A673 (cell line): ENCODE measurements around the gene NPB. TPM values are rescaled to one million over a fixed set of nuclear protein-coding genes. Genes with fewer than 3 reads are reported as not detected.

Experiments
- BruUV-seq: library from RNA; stranded (reverse); fragments of 400-500 nt; replicated peaks from 2 replicates; lab custom pipeline; 2021; lab: Mats Ljungman, UMichigan
- CTCF ChIA-PET: fragments of 300-600 bp; sonication (Branson Sonifier 250); formaldehyde crosslinking; loops from one replicate; lab custom pipeline; 2022; ENCODE audit warnings: antibody characterized with exemption; lab: Charles Lee
- POLR2A ChIA-PET: fragments of 300-600 bp; sonication (Branson Sonifier 250); formaldehyde crosslinking; loops from one replicate; lab custom pipeline; 2022; ENCODE audit warnings: antibody characterized with exemption; ENCODE audit not compliant: low non-redundant PET; lab: Charles Lee
- DNase-seq: peaks from one replicate; pipeline ENCODE4 v3.0.0-alpha.2; 2015; ENCODE audit warnings: low spot score
- H3K27ac ChIP-seq: fragments of 200-600 bp; sonication (generic); 2 replicates; pipeline ENCODE4 v1.5.1; 2016; ENCODE audit warnings: mixed run types, low read depth, mild to moderate bottlenecking, mixed read lengths, antibody characterized with exemption, low read length; ENCODE audit not compliant: poor library complexity, severe bottlenecking
- H3K27me3 ChIP-seq: fragments of 200-600 bp; sonication (generic); replicated peaks from 2 replicates; pipeline ENCODE4 v1.6.1; 2017; ENCODE audit warnings: mixed run types, low read depth, mild to moderate bottlenecking, mixed read lengths, antibody characterized with exemption, low read length; ENCODE audit not compliant: insufficient read depth, poor library complexity
- H3K36me3 ChIP-seq: fragments of 200-600 bp; sonication (generic); 2 replicates; pipeline ENCODE4 v1.6.1; 2016; ENCODE audit warnings: mixed run types, mild to moderate bottlenecking, mixed read lengths, antibody characterized with exemption, low read length; ENCODE audit not compliant: insufficient read depth, poor library complexity, severe bottlenecking
- H3K4me1 ChIP-seq: fragments of 200-600 bp; sonication (generic); 2 replicates; pipeline ENCODE4 v1.6.1; 2017; ENCODE audit warnings: mixed run types, mild to moderate bottlenecking, mixed read lengths, antibody characterized with exemption, low read length; ENCODE audit not compliant: insufficient read depth, poor library complexity, severe bottlenecking
- H3K4me3 ChIP-seq: fragments of 200-600 bp; sonication (generic); 2 replicates; pipeline ENCODE4 v1.5.1; 2016; ENCODE audit warnings: low read depth, mixed run types, mild to moderate bottlenecking, mixed read lengths, low read length; ENCODE audit not compliant: poor library complexity, severe bottlenecking
- H3K9me3 ChIP-seq: fragments of 200-600 bp; sonication (generic); 2 replicates; pipeline ENCODE4 v1.6.1; 2016; ENCODE audit warnings: mixed run types, low read depth, mild to moderate bottlenecking, mixed read lengths, antibody characterized with exemption, low read length; ENCODE audit not compliant: poor library complexity, severe bottlenecking
- EZH2 ChIP-seq: fragments of 200-600 bp; sonication (generic); IDR thresholded peaks from 2 replicates; pipeline ENCODE4 v1.6.1; 2017; ENCODE audit warnings: borderline replicate concordance, low read depth, mild to moderate bottlenecking, mixed read lengths, antibody characterized with exemption, low read length; ENCODE audit not compliant: poor library complexity, severe bottlenecking
- intact Hi-C: fragments of 100-400 bp; cut with micrococcal nuclease; formaldehyde crosslinking; loops from one replicate; pipeline ENCODE4 v1.10.0; 2022; ENCODE audit not compliant: unreplicated experiment
- total RNA-seq: library from RNA; stranded (reverse); gene quantifications from 2 replicates; pipeline ENCODE4 v1.2.3, GENCODE V29; 2021
- TF ChIP-seq, protein P1 (sequence below): fragments of 300-800, 200-600 bp; sonication (generic); conservative IDR thresholded peaks from 2 replicates; pipeline ENCODE4 v1.5.1; 2017; ENCODE audit warnings: low read depth, mild to moderate bottlenecking, antibody characterized with exemption, low read length, moderate library complexity, mixed read lengths

NPB gene
- total RNA-seq, 1 experiment from 2014 or later: 0.75 TPM

DNA sequence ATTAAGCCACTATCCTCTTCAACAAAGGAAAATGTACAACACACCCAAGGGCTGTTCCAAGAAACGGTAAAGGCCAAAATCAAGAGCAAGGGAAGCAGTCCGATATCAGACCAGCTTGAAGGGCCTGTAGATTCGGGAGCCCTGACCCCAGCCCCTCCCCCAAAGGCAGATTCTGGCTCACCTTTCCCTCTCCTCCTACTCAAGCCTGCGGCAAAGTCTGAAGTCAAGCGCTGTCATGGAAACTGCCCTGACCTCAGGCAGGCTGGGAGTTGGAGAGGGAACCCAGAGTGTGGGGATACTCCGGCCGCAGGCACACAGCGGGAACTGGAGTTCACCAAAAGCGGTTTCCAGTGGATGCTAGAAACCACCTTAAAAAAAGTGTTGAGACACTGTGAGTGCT, 12.4 kb upstream of the NPB start:
- CTCF ChIA-PET: no interaction called here
- peak overlapping the region; percentile 80 for H3K4me3 ChIP-seq
- H3K27ac ChIP-seq: peak overlapping the region; percentile 98
- H3K27me3 ChIP-seq: no peaks in the 10 kb centered on the region
- no TSS peak for BruUV-seq
- TF ChIP-seq, protein P1, sequence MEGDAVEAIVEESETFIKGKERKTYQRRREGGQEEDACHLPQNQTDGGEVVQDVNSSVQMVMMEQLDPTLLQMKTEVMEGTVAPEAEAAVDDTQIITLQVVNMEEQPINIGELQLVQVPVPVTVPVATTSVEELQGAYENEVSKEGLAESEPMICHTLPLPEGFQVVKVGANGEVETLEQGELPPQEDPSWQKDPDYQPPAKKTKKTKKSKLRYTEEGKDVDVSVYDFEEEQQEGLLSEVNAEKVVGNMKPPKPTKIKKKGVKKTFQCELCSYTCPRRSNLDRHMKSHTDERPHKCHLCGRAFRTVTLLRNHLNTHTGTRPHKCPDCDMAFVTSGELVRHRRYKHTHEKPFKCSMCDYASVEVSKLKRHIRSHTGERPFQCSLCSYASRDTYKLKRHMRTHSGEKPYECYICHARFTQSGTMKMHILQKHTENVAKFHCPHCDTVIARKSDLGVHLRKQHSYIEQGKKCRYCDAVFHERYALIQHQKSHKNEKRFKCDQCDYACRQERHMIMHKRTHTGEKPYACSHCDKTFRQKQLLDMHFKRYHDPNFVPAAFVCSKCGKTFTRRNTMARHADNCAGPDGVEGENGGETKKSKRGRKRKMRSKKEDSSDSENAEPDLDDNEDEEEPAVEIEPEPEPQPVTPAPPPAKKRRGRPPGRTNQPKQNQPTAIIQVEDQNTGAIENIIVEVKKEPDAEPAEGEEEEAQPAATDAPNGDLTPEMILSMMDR: no peak
- no peak for TF ChIP-seq EZH2
- H3K9me3 ChIP-seq: no peaks in the 10 kb centered on the region
- peaks cover 11% of the 10 kb centered on the region for H3K4me1 ChIP-seq
- intact Hi-C loops: no loop called here
- POLR2A ChIA-PET: no interaction called here
- DNase-seq: no peak
- peaks cover 54% of the 10 kb centered on the region for H3K36me3 ChIP-seq

DNA sequence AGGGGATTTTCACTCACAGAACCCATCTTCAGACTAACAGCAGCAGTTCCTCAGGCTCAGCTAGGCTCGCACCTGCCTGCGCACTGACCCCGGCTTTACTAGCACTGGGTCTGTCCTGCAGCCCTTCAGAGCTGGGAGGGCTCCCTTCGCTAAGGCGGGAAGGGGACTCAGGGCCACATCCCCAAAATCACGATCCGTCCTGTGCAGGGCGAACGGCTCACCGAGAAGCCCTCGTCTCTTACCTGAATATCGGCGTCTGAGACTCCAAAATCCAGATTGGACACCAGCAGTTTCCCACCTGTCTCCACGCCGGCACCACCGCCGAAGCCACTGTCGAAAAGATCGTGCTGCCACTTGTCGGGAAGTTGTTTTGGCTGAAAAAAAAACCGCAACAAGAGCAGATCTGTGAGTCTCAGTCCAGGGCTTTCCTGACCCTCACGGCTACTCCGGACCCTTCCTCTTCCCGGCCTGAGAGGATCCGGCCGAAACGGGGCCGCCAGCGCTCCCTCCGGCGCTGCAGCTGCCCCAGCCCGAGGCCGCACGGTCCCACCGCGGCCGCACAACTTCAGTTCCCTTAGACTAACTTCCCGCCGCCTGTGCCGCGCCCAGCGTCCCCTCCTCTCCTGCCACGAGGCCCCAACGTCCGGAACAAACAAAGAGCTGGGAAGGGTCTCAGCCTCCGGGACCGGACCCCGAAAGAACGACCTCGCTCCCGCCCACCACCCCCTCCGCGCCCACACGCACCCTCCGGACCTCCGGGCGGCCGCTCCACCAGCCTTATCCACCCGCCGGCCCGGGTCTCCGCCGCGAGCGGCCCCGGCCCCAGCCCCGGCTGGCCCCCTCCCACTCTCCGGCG, 11.4 kb upstream of the NPB start:
- TF ChIP-seq, protein P1: no peak
- TF ChIP-seq EZH2: no peak
- ChIA-PET POLR2A (no interaction called here), CTCF (no interaction called here)
- Histone ChIP-seq H3K4me3 (peak overlapping the region; percentile 80), H3K9me3 (no peaks in the 10 kb centered on the region), H3K27me3 (no peaks in the 10 kb centered on the region), H3K36me3 (peaks cover 57% of the 10 kb centered on the region), H3K27ac (peak overlapping the region; percentile 98), H3K4me1 (peaks cover 11% of the 10 kb centered on the region)
- no peak for DNase-seq
- intact Hi-C loops: no loop called here
- BruUV-seq: no TSS peak

DNA sequence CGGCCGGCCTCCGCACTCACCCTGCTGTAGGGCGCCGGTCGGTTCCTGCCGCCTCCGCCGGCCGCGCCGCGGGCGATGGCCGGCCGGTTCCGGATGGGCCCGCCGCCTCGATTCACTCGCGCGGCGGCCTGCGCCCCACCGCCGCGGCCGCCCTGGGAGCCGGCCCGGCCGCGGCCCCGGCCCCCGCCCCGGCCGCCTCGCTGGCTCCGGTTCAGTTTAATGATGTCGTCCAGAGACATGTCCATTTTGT, 10.8 kb upstream of the NPB start:
- CTCF ChIA-PET: no interaction called here
- peaks cover 11% of the 10 kb centered on the region for H3K4me1 ChIP-seq
- POLR2A ChIA-PET: no interaction called here
- peak overlapping the region; percentile 98 for H3K27ac ChIP-seq
- TF ChIP-seq, protein P1: no peak
- no peak for TF ChIP-seq EZH2
- H3K9me3 ChIP-seq: no peaks in the 10 kb centered on the region
- no peaks in the 10 kb centered on the region for H3K27me3 ChIP-seq
- peak overlapping the region; percentile 80 for H3K4me3 ChIP-seq
- no TSS peak for BruUV-seq
- intact Hi-C loops: no loop called here
- DNase-seq: no peak
- peaks cover 57% of the 10 kb centered on the region for H3K36me3 ChIP-seq
